Left lung (tissue), 10 donors: ENCODE measurements around the gene CDC42EP2. TPM values are rescaled to one million over a fixed set of nuclear protein-coding genes. Genes with fewer than 3 reads are reported as not detected.

Experiments used
- ATAC-seq: fragments of 200-7000 bp; cut with Tn5 transposase; one replicate; pipeline ENCODE4 v1.9.1; 2020; ENCODE audit warnings: moderate library complexity
- DNase-seq, 4 donors: peaks; one replicate each; pipeline ENCODE4 v3.0.0-alpha.2; 2013 to 2020
- H3K27ac ChIP-seq, 2 donors: fragments of 200-600 bp; sonication (generic) in 1 of 2; one replicate each; pipeline versions ENCODE4 v1.5.0 to v1.8.0; 2020 to 2021
- H3K27me3 ChIP-seq, 2 donors: fragments of 200-600 bp; sonication (generic) in 1 of 2; one replicate each; pipeline versions ENCODE4 v1.5.0 to v1.8.0; 2020 to 2021
- H3K36me3 ChIP-seq, 2 donors: fragments of 200-600 bp; sonication (generic) in 1 of 2; one replicate each; pipeline versions ENCODE4 v1.5.0 to v1.8.0; 2020 to 2021
- H3K4me1 ChIP-seq, 2 donors: fragments of 200-600 bp; one replicate each; pipeline ENCODE4 v1.8.0; 2021
- H3K4me3 ChIP-seq, 2 donors: fragments of 200-600 bp; sonication (generic) in 1 of 2; one replicate each; pipeline versions ENCODE4 v1.5.0 to v1.8.0; 2020 to 2021; ENCODE audit warnings: mild to moderate bottlenecking in 1 of 2
- H3K9me3 ChIP-seq, 2 donors: fragments of 200-600 bp; sonication (generic) in 1 of 2; one replicate each; pipeline versions ENCODE4 v1.5.0 to v1.8.0; 2020 to 2021
- CTCF ChIP-seq, 2 donors: fragments of 200-600 bp; sonication (generic) in 1 of 2; IDR thresholded peaks; one replicate each; pipeline versions ENCODE4 v1.5.0 to v1.8.0; 2021; ENCODE audit warnings: antibody characterized with exemption in 2 of 2
- intact Hi-C, 2 donors: fragments of 100-400 bp; cut with DNase I; formaldehyde crosslinking; loops; one replicate each; pipeline versions ENCODE4 v1.11.2 to v1.14.2; 2022
- polyA plus RNA-seq, 6 donors: library from polyadenylated mRNA; unstranded; fragments of 120-200 nt; gene quantifications; one replicate each; pipeline ENCODE4 v1.2.1, GENCODE V29; 2013; ENCODE audit not compliant: insufficient read length in 6 of 6
- total RNA-seq, 2 donors: library from RNA; stranded (reverse); fragmentation: NEBNext Ultra II Directional; extraction: Animal tissue kit (Norgen Biotek cat#: 25700); gene quantifications; one replicate each; pipeline ENCODE4 v1.2.1, GENCODE V29; 2021
- donor health status: DM: no; HTN: yes; CAD: no.
- donor health status: DM: no; HTN: no; CAD: no.

The CDC42EP2 gene
- total and polyA plus RNA-seq, 8 donors, result 4.6 to 18.5 (median 9.2) TPM

GRCh38 chr11:65323813-65324212, 9.1 kb downstream of the CDC42EP2 start:
- ATAC-seq (peak; percentile 16), DNase-seq (peak in 1 of 4 donors; percentile 42)
- H3K4me1 ChIP-seq, result peaks cover 0 to 22% of the 10 kb centered on the region in 2 donors
- no peak overlapping the region for H3K27ac ChIP-seq
- H3K36me3 ChIP-seq, result peaks cover 0 to 33% of the 10 kb centered on the region in 2 donors
- no peak overlapping the region for H3K4me3 ChIP-seq
- intact Hi-C loops, result loop anchor here in 1 of 2 donors (10.0 kb wide), 1 partner anchor 49 kb away; no protein-coding TSS in a partner anchor
- TF ChIP-seq CTCF (IDR thresholded peaks at IDR 0.05), result no peak
- no peaks in the 10 kb centered on the region for H3K9me3 ChIP-seq
- H3K27me3 ChIP-seq, result no peaks in the 10 kb centered on the region

GRCh38 chr11:65325435-65325834, 10.8 kb downstream of the CDC42EP2 start:
- H3K4me1 ChIP-seq, result peaks cover 0 to 19% of the 10 kb centered on the region in 2 donors
- no peaks in the 10 kb centered on the region for H3K9me3 ChIP-seq
- no peaks in the 10 kb centered on the region for H3K27me3 ChIP-seq
- TF ChIP-seq CTCF (IDR thresholded peaks at IDR 0.05), result no peak
- no peak overlapping the region for H3K27ac ChIP-seq
- peaks cover 0 to 27% of the 10 kb centered on the region in 2 donors for H3K36me3 ChIP-seq
- ATAC-seq (no peak), DNase-seq (no peak)
- intact Hi-C loops, result loop anchor here (5.0 to 10.0 kb wide), 2 partner anchors 48 to 51 kb away; no protein-coding TSS in a partner anchor
- no peak overlapping the region for H3K4me3 ChIP-seq

GRCh38 chr11:65327021-65327420, 12.4 kb downstream of the CDC42EP2 start:
- Histone ChIP-seq H3K4me3 (no peak overlapping the region), H3K27ac (no peak overlapping the region), H3K4me1 (peaks cover 0 to 9% of the 10 kb centered on the region in 2 donors), H3K36me3 (peaks cover 0 to 12% of the 10 kb centered on the region in 2 donors), H3K9me3 (no peaks in the 10 kb centered on the region), H3K27me3 (no peaks in the 10 kb centered on the region)
- ATAC-seq (no peak), DNase-seq (no peak)
- no peak for TF ChIP-seq CTCF (IDR thresholded peaks at IDR 0.05)
- intact Hi-C loops, result loop anchor here (5.0 to 10.0 kb wide), 2 partner anchors 50 to 52 kb away; no protein-coding TSS in a partner anchor

GRCh38 chr11:65329478-65329877, 14.8 kb downstream of the CDC42EP2 start:
- Histone ChIP-seq H3K27me3 (no peaks in the 10 kb centered on the region), H3K9me3 (no peaks in the 10 kb centered on the region), H3K4me1 (peaks cover 2 to 12% of the 10 kb centered on the region in 2 donors), H3K27ac (no peak overlapping the region), H3K36me3 (no peaks in the 10 kb centered on the region), H3K4me3 (no peak overlapping the region)
- no peak for ATAC-seq
- no peak for TF ChIP-seq CTCF (IDR thresholded peaks at IDR 0.05)
- no peak for DNase-seq
- intact Hi-C loops, result loop anchor here (5.0 to 10.0 kb wide), 2 partner anchors 52 to 55 kb away; no protein-coding TSS in a partner anchor

- intact Hi-C loops, result loop anchor here (5.0 to 10.0 kb wide), 2 partner anchors 53 to 55 kb away; no protein-coding TSS in a partner anchor
- DNase-seq (peak; percentile 9 to 92 (median 82)), ATAC-seq (peak; percentile 50)
- H3K4me1 ChIP-seq, result peaks cover 7 to 17% of the 10 kb centered on the region in 2 donors
- no peaks in the 10 kb centered on the region for H3K27me3 ChIP-seq
- no peak overlapping the region for H3K27ac ChIP-seq
- H3K4me3 ChIP-seq, result no peak overlapping the region
- peak; percentile 81 to 82 for TF ChIP-seq CTCF (IDR thresholded peaks at IDR 0.05)
- H3K36me3 ChIP-seq, result no peaks in the 10 kb centered on the region
- no peaks in the 10 kb centered on the region for H3K9me3 ChIP-seq
Observed at GRCh38 chr11:65329944-65330403, 15.3 kb downstream of the CDC42EP2 start.
